Esophagus muscularis mucosa (tissue), 4 donors: ENCODE results near the gene DPYSL4.

Source experiments
- EP300 ChIP-seq: sonication (generic); formaldehyde crosslinking; IDR thresholded peaks from one replicate; pipeline ENCODE4 v1.6.1; 2017; ENCODE audit warnings: antibody characterized with exemption
- POLR2A ChIP-seq: fragments of 450-650 bp; IDR thresholded peaks from one replicate; pipeline ENCODE4 v1.6.1; 2017; ENCODE audit warnings: antibody characterized with exemption, moderate library complexity, mild to moderate bottlenecking, low read depth
- POLR2AphosphoS5 ChIP-seq, 2 donors: sonication (generic); formaldehyde crosslinking; IDR thresholded peaks; one replicate each; pipeline ENCODE4 v1.6.1; 2017; ENCODE audit warnings: antibody characterized with exemption in 2 of 2
- TF ChIP-seq, protein P1 (sequence below), 3 experiments: fragments of 200-600 bp in 2 of 3; fragments of 450-650 bp in 1 of 3; sonication (generic) in 2 of 3; IDR thresholded peaks; one replicate each; pipeline ENCODE4 v1.5.1; 2017 to 2019; ENCODE audit warnings: antibody characterized with exemption in 3 of 3, mild to moderate bottlenecking in 2 of 3, moderate library complexity in 1 of 3

DNA sequence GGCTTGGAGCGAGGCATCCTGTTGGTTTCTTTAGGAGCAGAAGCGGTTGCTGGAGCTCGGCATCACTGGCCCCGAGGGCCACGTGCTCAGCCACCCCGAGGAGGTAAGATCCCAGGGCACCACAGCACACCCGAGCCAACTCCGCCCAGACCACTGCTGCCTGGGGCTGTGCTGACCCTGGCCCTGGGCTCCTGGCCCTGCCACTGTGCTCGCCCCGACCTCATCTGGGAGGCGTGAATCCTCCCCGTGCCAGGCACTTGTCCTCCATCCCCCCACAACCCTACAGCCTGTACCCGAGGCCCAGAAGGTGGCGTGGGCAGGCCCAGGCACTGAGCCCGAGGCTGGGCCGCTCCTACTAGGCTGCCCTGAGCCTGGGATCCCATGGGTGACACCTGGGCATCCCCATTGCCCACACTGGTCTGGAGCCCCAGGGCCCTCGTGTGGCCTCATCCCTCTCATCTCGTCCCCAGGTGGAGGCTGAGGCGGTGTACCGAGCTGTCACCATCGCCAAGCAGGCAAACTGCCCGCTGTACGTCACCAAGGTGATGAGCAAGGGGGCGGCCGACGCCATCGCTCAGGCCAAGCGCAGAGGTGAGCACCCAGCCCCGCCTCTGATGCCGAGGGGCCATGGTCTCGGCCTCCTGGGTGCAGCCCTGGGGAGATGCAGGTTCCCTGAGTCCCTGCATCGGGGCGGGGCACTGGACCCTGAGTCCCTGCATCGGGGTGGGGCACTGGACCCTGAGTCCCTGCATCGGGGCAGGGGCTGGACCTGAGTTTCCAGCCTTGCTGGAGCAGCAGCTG lies 11.8 kb downstream of the DPYSL4 start:
- TF ChIP-seq, protein P1, sequence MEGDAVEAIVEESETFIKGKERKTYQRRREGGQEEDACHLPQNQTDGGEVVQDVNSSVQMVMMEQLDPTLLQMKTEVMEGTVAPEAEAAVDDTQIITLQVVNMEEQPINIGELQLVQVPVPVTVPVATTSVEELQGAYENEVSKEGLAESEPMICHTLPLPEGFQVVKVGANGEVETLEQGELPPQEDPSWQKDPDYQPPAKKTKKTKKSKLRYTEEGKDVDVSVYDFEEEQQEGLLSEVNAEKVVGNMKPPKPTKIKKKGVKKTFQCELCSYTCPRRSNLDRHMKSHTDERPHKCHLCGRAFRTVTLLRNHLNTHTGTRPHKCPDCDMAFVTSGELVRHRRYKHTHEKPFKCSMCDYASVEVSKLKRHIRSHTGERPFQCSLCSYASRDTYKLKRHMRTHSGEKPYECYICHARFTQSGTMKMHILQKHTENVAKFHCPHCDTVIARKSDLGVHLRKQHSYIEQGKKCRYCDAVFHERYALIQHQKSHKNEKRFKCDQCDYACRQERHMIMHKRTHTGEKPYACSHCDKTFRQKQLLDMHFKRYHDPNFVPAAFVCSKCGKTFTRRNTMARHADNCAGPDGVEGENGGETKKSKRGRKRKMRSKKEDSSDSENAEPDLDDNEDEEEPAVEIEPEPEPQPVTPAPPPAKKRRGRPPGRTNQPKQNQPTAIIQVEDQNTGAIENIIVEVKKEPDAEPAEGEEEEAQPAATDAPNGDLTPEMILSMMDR (IDR thresholded peaks at IDR 0.05), result no peak
- TF ChIP-seq POLR2A, result no peak
- no peak for TF ChIP-seq POLR2AphosphoS5 (IDR thresholded peaks at IDR 0.05)
- TF ChIP-seq EP300, result no peak
